SK-N-SH treated with all-trans-retinoic acid at 6 μM for 48 hours (cell line): ENCODE measurements around the gene ERG.

Source experiments
- ATAC-seq: fragments of 200-7000 bp; cut with Tn5 transposase; 3 replicates; pipeline ENCODE4 v1.9.1; 2020; ENCODE audit warnings: mild to moderate bottlenecking, moderate library complexity
- ARNTL ChIP-seq: fragments of 450-650 bp; formaldehyde crosslinking; IDR thresholded peaks from 2 replicates; pipeline ENCODE4 v1.5.0; 2020; ENCODE audit warnings: low read depth, mild to moderate bottlenecking, moderate library complexity, borderline replicate concordance
- BACH2 ChIP-seq: fragments of 250-450 bp; sonication (Bioruptor Pico); IDR thresholded peaks from 2 replicates; pipeline ENCODE4 v1.9.0; 2021; ENCODE audit warnings: mild to moderate bottlenecking, borderline replicate concordance
- CSDC2 ChIP-seq: fragments of 250-450 bp; sonication (Bioruptor Pico); IDR thresholded peaks from 2 replicates; pipeline ENCODE4 v1.5.0; 2020; ENCODE audit warnings: mild to moderate bottlenecking, moderate library complexity
- CSRNP3 ChIP-seq: fragments of 250-450 bp; sonication (Bioruptor Pico); IDR thresholded peaks from 2 replicates; pipeline ENCODE4 v1.5.1; 2021; ENCODE audit warnings: mild to moderate bottlenecking, moderate library complexity
- ESRRG ChIP-seq: fragments of 250-450 bp; sonication (Bioruptor Pico); IDR thresholded peaks from 2 replicates; pipeline ENCODE4 v1.6.1; 2021; ENCODE audit warnings: mild to moderate bottlenecking
- GLIS3 ChIP-seq: fragments of 250-450 bp; sonication (Bioruptor Pico); IDR thresholded peaks from 2 replicates; pipeline ENCODE4 v1.5.0; 2020; ENCODE audit warnings: mild to moderate bottlenecking, moderate library complexity
- ISL1 ChIP-seq: fragments of 250-450 bp; sonication (Bioruptor Pico); IDR thresholded peaks from 2 replicates; pipeline ENCODE4 v2.1.2; 2022; ENCODE audit warnings: mild to moderate bottlenecking, moderate library complexity
- OSR1 ChIP-seq: fragments of 250-450 bp; sonication (Bioruptor Pico); IDR thresholded peaks from 2 replicates; pipeline ENCODE4 v1.8.0; 2022; ENCODE audit warnings: moderate library complexity, mild to moderate bottlenecking, inconsistent platforms
- PATZ1 ChIP-seq: fragments of 250-450 bp; sonication (Bioruptor Pico); IDR thresholded peaks from 2 replicates; pipeline ENCODE4 v1.8.0; 2020; ENCODE audit warnings: mild to moderate bottlenecking, moderate library complexity, borderline replicate concordance
- PPARA ChIP-seq: fragments of 250-450 bp; sonication (Bioruptor Pico); IDR thresholded peaks from 2 replicates; pipeline ENCODE4 v1.5.0; 2020; ENCODE audit warnings: mild to moderate bottlenecking, borderline replicate concordance
- RARB ChIP-seq: fragments of 250-450 bp; sonication (Bioruptor Pico); IDR thresholded peaks from 2 replicates; pipeline ENCODE4 v1.8.0; 2021; ENCODE audit warnings: mild to moderate bottlenecking, moderate library complexity
- SNAI2 ChIP-seq: fragments of 250-450 bp; sonication (Bioruptor Pico); IDR thresholded peaks from 2 replicates; pipeline ENCODE4 v1.5.0; 2020; ENCODE audit warnings: mild to moderate bottlenecking, moderate library complexity
- TCF4 ChIP-seq: fragments of 250-450 bp; sonication (Bioruptor Pico); IDR thresholded peaks from 2 replicates; pipeline ENCODE4 v1.8.0; 2021; ENCODE audit warnings: mild to moderate bottlenecking, moderate library complexity, borderline replicate concordance
- TSHZ2 ChIP-seq: fragments of 250-450 bp; sonication (Bioruptor Pico); IDR thresholded peaks from 2 replicates; pipeline ENCODE4 v1.5.0; 2020; ENCODE audit warnings: mild to moderate bottlenecking, moderate library complexity
- ZC3H10 ChIP-seq: fragments of 250-450 bp; sonication (Bioruptor Pico); IDR thresholded peaks from 2 replicates; pipeline ENCODE4 v1.5.1; 2021; ENCODE audit warnings: mild to moderate bottlenecking, moderate library complexity
- ZFP3 ChIP-seq: fragments of 250-450 bp; sonication (Bioruptor Pico); IDR thresholded peaks from 2 replicates; pipeline ENCODE4 v1.5.0; 2020; ENCODE audit warnings: mild to moderate bottlenecking, moderate library complexity
- ZFP30 ChIP-seq: fragments of 450-650 bp; formaldehyde crosslinking; IDR thresholded peaks from 2 replicates; pipeline ENCODE4 v1.5.0; 2022; ENCODE audit warnings: mild to moderate bottlenecking, moderate library complexity
- ZNF565 ChIP-seq: fragments of 450-650 bp; formaldehyde crosslinking; conservative IDR thresholded peaks from 2 replicates; pipeline ENCODE4 v1.5.0; 2020; ENCODE audit warnings: low read depth, mild to moderate bottlenecking, moderate library complexity
- ZNF70 ChIP-seq: fragments of 450-650 bp; formaldehyde crosslinking; IDR thresholded peaks from 2 replicates; pipeline ENCODE4 v1.5.0; 2020; ENCODE audit warnings: mild to moderate bottlenecking, moderate library complexity
- ZNF8 ChIP-seq: fragments of 450-650 bp; formaldehyde crosslinking; IDR thresholded peaks from 2 replicates; pipeline ENCODE4 v1.5.0; 2020; ENCODE audit warnings: mild to moderate bottlenecking, moderate library complexity
- TF ChIP-seq, protein P1 (sequence below): fragments of 250-450 bp; sonication (Bioruptor Pico); IDR thresholded peaks from 2 replicates; pipeline ENCODE4 v1.5.1; 2020; ENCODE audit warnings: low read depth, mild to moderate bottlenecking, moderate library complexity

ERG gene

DNA sequence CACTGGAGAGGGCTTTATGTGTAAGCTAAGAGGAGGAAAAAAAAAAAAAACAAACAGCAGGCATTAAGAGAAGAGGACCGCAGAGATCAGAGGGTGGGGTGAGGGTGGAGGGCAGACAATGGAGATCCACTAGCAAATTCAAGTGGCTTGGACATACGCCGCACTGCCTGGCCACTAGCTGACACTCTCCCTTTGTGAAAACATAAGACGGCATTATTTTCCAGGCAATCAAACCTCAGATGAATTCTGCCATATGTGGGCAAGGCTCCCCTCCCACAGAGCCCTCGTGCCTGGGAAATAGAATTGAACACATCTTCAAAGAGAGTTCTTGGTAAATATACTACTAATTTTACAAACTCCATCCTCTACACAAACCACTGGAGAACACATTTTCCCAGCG is 53.6 kb downstream of the ERG start:
- ATAC-seq, result no peak

GRCh38 chr21:38443110-38443509 is 55.2 kb downstream of the ERG start:
- ATAC-seq, result no peak
- TF ChIP-seq ZC3H10 (no peak), PATZ1 (CRISPR knock-in tag) (no peak), OSR1 (CRISPR knock-in tag) (no peak), ARNTL (CRISPR knock-in tag) (no peak), ZNF8 (no peak), ZNF565 (no peak), RARB (CRISPR knock-in tag) (no peak)

More for the DNA sequence above, 53.6 kb downstream of the ERG start:
- TF ChIP-seq CSRNP3 (CRISPR knock-in tag) (no peak), ZC3H10 (no peak), ZFP3 (CRISPR knock-in tag) (no peak), BACH2 (CRISPR knock-in tag) (no peak), SNAI2 (no peak), ZNF565 (no peak), TSHZ2 (CRISPR knock-in tag) (no peak), ZFP30 (CRISPR knock-in tag) (no peak), CSDC2 (CRISPR knock-in tag) (no peak), GLIS3 (CRISPR knock-in tag) (no peak), ESRRG (no peak), ZNF70 (CRISPR knock-in tag) (no peak), ARNTL (CRISPR knock-in tag) (no peak), PPARA (CRISPR knock-in tag) (no peak)

- no peak for TF ChIP-seq PPARA (CRISPR knock-in tag)
- TF ChIP-seq ESRRG, result no peak
- TF ChIP-seq ZNF565, result no peak
- TF ChIP-seq TCF4, result no peak
- TF ChIP-seq ISL1 (CRISPR knock-in tag), result peak; percentile 6; the same call in 1 of the 2 replicates
- no peak for TF ChIP-seq ARNTL (CRISPR knock-in tag)
- TF ChIP-seq, protein P1, sequence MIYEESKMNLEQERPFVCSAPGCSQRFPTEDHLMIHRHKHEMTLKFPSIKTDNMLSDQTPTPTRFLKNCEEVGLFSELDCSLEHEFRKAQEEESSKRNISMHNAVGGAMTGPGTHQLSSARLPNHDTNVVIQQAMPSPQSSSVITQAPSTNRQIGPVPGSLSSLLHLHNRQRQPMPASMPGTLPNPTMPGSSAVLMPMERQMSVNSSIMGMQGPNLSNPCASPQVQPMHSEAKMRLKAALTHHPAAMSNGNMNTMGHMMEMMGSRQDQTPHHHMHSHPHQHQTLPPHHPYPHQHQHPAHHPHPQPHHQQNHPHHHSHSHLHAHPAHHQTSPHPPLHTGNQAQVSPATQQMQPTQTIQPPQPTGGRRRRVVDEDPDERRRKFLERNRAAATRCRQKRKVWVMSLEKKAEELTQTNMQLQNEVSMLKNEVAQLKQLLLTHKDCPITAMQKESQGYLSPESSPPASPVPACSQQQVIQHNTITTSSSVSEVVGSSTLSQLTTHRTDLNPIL, result no peak
- no peak for TF ChIP-seq OSR1 (CRISPR knock-in tag)
- ATAC-seq, result no peak
These were observed 57.1 kb downstream of the ERG start for GRCh38 chr21:38441153-38441552.

DNA sequence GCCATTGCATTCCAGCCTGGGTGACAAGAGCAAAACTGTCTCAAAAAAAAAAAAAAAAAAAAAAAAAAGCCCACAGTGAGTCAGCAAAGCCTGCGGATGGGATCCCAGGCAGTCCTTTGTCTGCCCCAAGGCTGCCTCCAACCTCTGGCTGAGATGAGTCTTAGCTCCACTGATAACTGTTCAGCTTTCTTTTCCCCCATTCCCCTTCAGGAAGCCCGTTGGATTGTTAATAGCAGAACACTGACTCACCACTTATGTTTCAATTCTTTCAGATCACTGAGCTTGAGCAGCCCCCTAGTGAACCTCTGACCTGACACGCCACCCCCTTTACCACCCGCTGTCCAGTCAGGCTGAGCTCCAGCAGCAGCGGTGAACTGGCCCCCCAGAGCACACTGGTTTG is 57.5 kb downstream of the ERG start:
- peak; percentile 89 for ATAC-seq
- TF ChIP-seq ISL1 (CRISPR knock-in tag) (peak; percentile 62), ESRRG (no peak), ZNF70 (CRISPR knock-in tag) (no peak), TCF4 (no peak), ZNF8 (no peak), ZFP3 (CRISPR knock-in tag) (no peak)
- TF ChIP-seq, all 23 proteins: peak for 1

- TF ChIP-seq BACH2 (CRISPR knock-in tag) (no peak), TSHZ2 (CRISPR knock-in tag) (no peak), ESRRG (no peak), CSDC2 (CRISPR knock-in tag) (no peak), TCF4 (no peak), RARB (CRISPR knock-in tag) (no peak), GLIS3 (CRISPR knock-in tag) (no peak)
- TF ChIP-seq, all 23 proteins: peak for 0
- no peak for ATAC-seq
These were observed 58.3 kb downstream of the ERG start for GRCh38 chr21:38439957-38440356.
